Gastroesophageal sphincter (tissue), 3 donors: Measurements from ENCODE around the gene CXCR5.

ENCODE experiments used
- CTCF ChIP-seq, 4 experiments: fragments of 200-600 bp in 2 of 4; fragments of 450-650 bp in 2 of 4; sonication (generic) in 1 of 4; IDR thresholded peaks; one replicate each; pipeline ENCODE4 v1.5.1; 2017 to 2019; ENCODE audit warnings: antibody characterized with exemption in 4 of 4, mild to moderate bottlenecking in 2 of 4, moderate library complexity in 2 of 4
- EP300 ChIP-seq: sonication (generic); formaldehyde crosslinking; IDR thresholded peaks from one replicate; pipeline ENCODE4 v1.6.1; 2017; ENCODE audit warnings: antibody characterized with exemption, mild to moderate bottlenecking
- POLR2A ChIP-seq, 2 donors: fragments of 450-650 bp; IDR thresholded peaks; one replicate each; pipeline ENCODE4 v1.6.1; 2017; ENCODE audit warnings: antibody characterized with exemption in 2 of 2, mild to moderate bottlenecking in 2 of 2, moderate library complexity in 1 of 2
- POLR2AphosphoS5 ChIP-seq: sonication (generic); formaldehyde crosslinking; IDR thresholded peaks from one replicate; pipeline ENCODE4 v1.6.1; 2017; ENCODE audit warnings: antibody characterized with exemption

DNA sequence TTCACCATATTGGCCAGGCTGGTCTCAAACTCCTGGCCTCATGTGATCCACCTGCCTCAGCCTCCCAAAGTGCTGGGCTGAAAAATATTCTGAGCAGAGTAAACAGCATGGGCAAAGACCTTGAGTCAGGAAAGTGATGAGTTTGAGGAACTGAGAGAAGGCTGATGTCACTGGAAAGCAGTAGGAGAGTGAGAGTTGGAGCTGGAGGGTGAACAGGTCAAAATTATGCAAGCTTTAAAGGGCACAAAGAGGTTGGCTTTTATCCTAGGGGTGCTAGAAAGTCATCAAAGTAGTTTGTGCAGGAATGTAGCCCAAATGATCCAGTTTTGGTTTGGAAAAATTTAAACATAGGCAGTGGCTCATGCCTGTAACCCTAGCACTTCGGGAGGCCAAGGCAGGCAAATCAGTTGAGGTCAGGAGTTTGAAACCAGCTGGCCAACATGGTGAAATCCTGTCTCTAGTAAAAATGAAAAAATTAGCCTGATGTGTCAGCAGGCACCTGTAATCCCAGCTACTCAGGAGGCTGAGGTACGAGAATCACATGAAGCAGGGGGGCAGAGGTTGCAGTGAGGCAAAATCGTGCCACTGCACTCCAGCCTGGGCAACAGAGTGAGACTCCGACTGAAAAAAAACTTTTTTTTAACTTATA, 44.7 kb upstream of the CXCR5 start:
- TF ChIP-seq POLR2AphosphoS5: no peak
- TF ChIP-seq CTCF (IDR thresholded peaks at IDR 0.05): no peak
- TF ChIP-seq POLR2A (IDR thresholded peaks at IDR 0.05): no peak
- TF ChIP-seq EP300: no peak
